Vagina (tissue), 2 donors: ENCODE data around the gene USF2.

Source experiments
- POLR2A ChIP-seq, 2 donors: fragments of 450-650 bp; IDR thresholded peaks; one replicate each; pipeline ENCODE4 v1.6.1; 2017; ENCODE audit warnings: antibody characterized with exemption in 2 of 2, mild to moderate bottlenecking in 2 of 2, moderate library complexity in 2 of 2
- TF ChIP-seq, protein P1 (sequence below), 3 experiments: fragments of 450-650 bp in 2 of 3; fragments of 200-600 bp in 1 of 3; sonication (generic) in 1 of 3; IDR thresholded peaks; one replicate each; pipeline ENCODE4 v1.5.1; 2017 to 2019; ENCODE audit warnings: antibody characterized with exemption in 3 of 3, mild to moderate bottlenecking in 2 of 3, moderate library complexity in 2 of 3

GRCh38 chr19:35278578-35279284 lies 10.0 kb downstream of the USF2 start:
- TF ChIP-seq, protein P1, sequence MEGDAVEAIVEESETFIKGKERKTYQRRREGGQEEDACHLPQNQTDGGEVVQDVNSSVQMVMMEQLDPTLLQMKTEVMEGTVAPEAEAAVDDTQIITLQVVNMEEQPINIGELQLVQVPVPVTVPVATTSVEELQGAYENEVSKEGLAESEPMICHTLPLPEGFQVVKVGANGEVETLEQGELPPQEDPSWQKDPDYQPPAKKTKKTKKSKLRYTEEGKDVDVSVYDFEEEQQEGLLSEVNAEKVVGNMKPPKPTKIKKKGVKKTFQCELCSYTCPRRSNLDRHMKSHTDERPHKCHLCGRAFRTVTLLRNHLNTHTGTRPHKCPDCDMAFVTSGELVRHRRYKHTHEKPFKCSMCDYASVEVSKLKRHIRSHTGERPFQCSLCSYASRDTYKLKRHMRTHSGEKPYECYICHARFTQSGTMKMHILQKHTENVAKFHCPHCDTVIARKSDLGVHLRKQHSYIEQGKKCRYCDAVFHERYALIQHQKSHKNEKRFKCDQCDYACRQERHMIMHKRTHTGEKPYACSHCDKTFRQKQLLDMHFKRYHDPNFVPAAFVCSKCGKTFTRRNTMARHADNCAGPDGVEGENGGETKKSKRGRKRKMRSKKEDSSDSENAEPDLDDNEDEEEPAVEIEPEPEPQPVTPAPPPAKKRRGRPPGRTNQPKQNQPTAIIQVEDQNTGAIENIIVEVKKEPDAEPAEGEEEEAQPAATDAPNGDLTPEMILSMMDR (IDR thresholded peaks at IDR 0.05): no peak
- no peak for TF ChIP-seq POLR2A (IDR thresholded peaks at IDR 0.05)
